Progenitor cell of endocrine pancreas (in vitro differentiated cells): ENCODE results near the gene TARS1. TPM values are rescaled to one million over a fixed set of nuclear protein-coding genes. Genes with fewer than 3 reads are reported as not detected.

ENCODE experiments used
- DNase-seq: peaks from one replicate; pipeline ENCODE4 v3.0.0; 2021; ENCODE audit warnings: low spot score; ENCODE audit not compliant: unreplicated experiment
- H3K27ac Mint-ChIP-seq: 2 replicates; pipeline ENCODE4 v1.8.0; 2021; ENCODE audit warnings: mild to moderate bottlenecking, moderate library complexity, mixed read lengths
- H3K27me3 Mint-ChIP-seq: 2 replicates; pipeline ENCODE4 v1.8.0; 2021; ENCODE audit warnings: mixed read lengths
- H3K36me3 Mint-ChIP-seq: 2 replicates; pipeline ENCODE4 v1.8.0; 2022; ENCODE audit warnings: mixed read lengths; ENCODE audit not compliant: insufficient read depth
- H3K4me1 Mint-ChIP-seq: 2 replicates; pipeline ENCODE4 v1.8.0; 2021; ENCODE audit warnings: low read depth, mixed read lengths
- H3K4me3 Mint-ChIP-seq: 2 replicates; pipeline ENCODE4 v1.8.0; 2021; ENCODE audit warnings: low read depth, mild to moderate bottlenecking, moderate library complexity, mixed read lengths
- H3K9me3 Mint-ChIP-seq: 2 replicates; pipeline ENCODE4 v1.8.0; 2021; ENCODE audit warnings: low read depth, mixed read lengths
- CTCF ChIP-seq: fragments of 200-600 bp; sonication (generic); IDR thresholded peaks from one replicate; pipeline ENCODE4 v1.5.0; 2021; ENCODE audit warnings: antibody characterized with exemption, mild to moderate bottlenecking; ENCODE audit not compliant: unreplicated experiment
- total RNA-seq: library from RNA; stranded (reverse); gene quantifications from 2 replicates; pipeline ENCODE4 v1.2.1, GENCODE V29; 2021

Gene TARS1
- total RNA-seq, 1 donor from 2014 or later = 168 TPM

- no peak overlapping the region for H3K27ac Mint-ChIP-seq
- H3K4me3 Mint-ChIP-seq = no peak overlapping the region
- no peak for DNase-seq
- H3K4me1 Mint-ChIP-seq = peaks cover 3% of the 10 kb centered on the region
- peaks cover 3% of the 10 kb centered on the region for H3K27me3 Mint-ChIP-seq
- TF ChIP-seq CTCF = no peak
- no peaks in the 10 kb centered on the region for H3K36me3 Mint-ChIP-seq
- peaks cover under 1% of the 10 kb centered on the region for H3K9me3 Mint-ChIP-seq
Measured at GRCh38 chr5:33417632-33418031, 23.1 kb upstream of the TARS1 start.

GRCh38 chr5:33420946-33421345 lies 19.8 kb upstream of the TARS1 start:
- peaks cover 3% of the 10 kb centered on the region for H3K27me3 Mint-ChIP-seq
- TF ChIP-seq CTCF = no peak
- no peaks in the 10 kb centered on the region for H3K4me1 Mint-ChIP-seq
- H3K27ac Mint-ChIP-seq = no peak overlapping the region
- no peaks in the 10 kb centered on the region for H3K36me3 Mint-ChIP-seq
- H3K9me3 Mint-ChIP-seq = no peaks in the 10 kb centered on the region
- DNase-seq = no peak
- H3K4me3 Mint-ChIP-seq = no peak overlapping the region

- Mint-ChIP-seq H3K4me1 (no peaks in the 10 kb centered on the region), H3K9me3 (no peaks in the 10 kb centered on the region), H3K27ac (no peak overlapping the region), H3K36me3 (no peaks in the 10 kb centered on the region), H3K27me3 (peaks cover 3% of the 10 kb centered on the region), H3K4me3 (no peak overlapping the region)
- DNase-seq = no peak
- TF ChIP-seq CTCF = no peak
Measured at GRCh38 chr5:33422191-33422590, 18.6 kb upstream of the TARS1 start.

GRCh38 chr5:33423018-33423630 lies 17.6 kb upstream of the TARS1 start:
- peak; percentile 67 for TF ChIP-seq CTCF
- Mint-ChIP-seq H3K27me3 (peaks cover 3% of the 10 kb centered on the region), H3K9me3 (no peaks in the 10 kb centered on the region), H3K36me3 (no peaks in the 10 kb centered on the region), H3K4me1 (no peaks in the 10 kb centered on the region), H3K27ac (no peak overlapping the region), H3K4me3 (no peak overlapping the region)
- no peak for DNase-seq

GRCh38 chr5:33425314-33425713 lies 15.5 kb upstream of the TARS1 start:
- H3K36me3 Mint-ChIP-seq = no peaks in the 10 kb centered on the region
- H3K4me1 Mint-ChIP-seq = no peaks in the 10 kb centered on the region
- no peak for TF ChIP-seq CTCF
- H3K27me3 Mint-ChIP-seq = peaks cover 3% of the 10 kb centered on the region
- H3K4me3 Mint-ChIP-seq = no peak overlapping the region
- H3K9me3 Mint-ChIP-seq = peaks cover 4% of the 10 kb centered on the region
- no peak overlapping the region for H3K27ac Mint-ChIP-seq
- DNase-seq = no peak
